Spleen (tissue), 11 donors: ENCODE results near the gene SMIM1. TPM values are rescaled to one million over a fixed set of nuclear protein-coding genes. Genes with fewer than 3 reads are reported as not detected.

Source experiments
- DNase-seq: peaks from one replicate; pipeline ENCODE4 v3.0.0-alpha.2; 2020
- H3K27ac ChIP-seq, 8 donors: fragments of 200-600 bp; sonication (generic) in 7 of 8; 1 replicate in 4 of 8; 2 replicates in 4 of 8; pipeline versions ENCODE4 v1.5.0 to v1.8.0; 2016 to 2021; ENCODE audit warnings: inconsistent platforms in 4 of 8, mild to moderate bottlenecking in 4 of 8, moderate library complexity in 1 of 8
- H3K27me3 ChIP-seq, 7 donors: fragments of 200-600 bp; sonication (generic) in 6 of 7; replicated peaks in 1 of 7; 1 replicate in 4 of 7; 2 replicates in 3 of 7; pipeline versions ENCODE4 v1.5.0 to v1.8.0; 2016 to 2021; ENCODE audit warnings: inconsistent platforms in 3 of 7, mild to moderate bottlenecking in 1 of 7
- H3K36me3 ChIP-seq, 6 donors: fragments of 200-600 bp; sonication (generic) in 5 of 6; 1 replicate in 4 of 6; 2 replicates in 2 of 6; pipeline versions ENCODE4 v1.5.0 to v1.8.0; 2016 to 2021; ENCODE audit warnings: inconsistent platforms in 2 of 6
- H3K4me1 ChIP-seq, 6 donors: fragments of 200-600 bp; sonication (generic) in 5 of 6; 1 replicate in 3 of 6; 2 replicates in 3 of 6; pipeline versions ENCODE4 v1.5.0 to v1.8.0; 2016 to 2021; ENCODE audit warnings: inconsistent platforms in 3 of 6
- H3K4me3 ChIP-seq, 8 donors: fragments of 200-600 bp; sonication (generic) in 7 of 8; 1 replicate in 4 of 8; 2 replicates in 4 of 8; pipeline versions ENCODE4 v1.5.0 to v1.8.0; 2016 to 2021; ENCODE audit warnings: inconsistent platforms in 4 of 8, mild to moderate bottlenecking in 4 of 8, moderate library complexity in 2 of 8
- H3K9me3 ChIP-seq, 8 donors: fragments of 200-600 bp; sonication (generic) in 7 of 8; 1 replicate in 4 of 8; 2 replicates in 4 of 8; pipeline versions ENCODE4 v1.5.0 to v1.8.0; 2016 to 2021; ENCODE audit warnings: inconsistent platforms in 4 of 8
- CTCF ChIP-seq, 11 experiments: fragments of 200-600 bp in 7 of 11; fragments of 450-650 bp in 4 of 11; sonication (generic) in 4 of 11; IDR thresholded peaks in 8 of 11; conservative IDR thresholded peaks in 3 of 11; 1 replicate in 7 of 11; 2 replicates in 4 of 11; pipeline versions ENCODE4 v1.4.0 to v1.8.0; 2016 to 2021; ENCODE audit warnings: antibody characterized with exemption in 11 of 11, inconsistent platforms in 4 of 11, mild to moderate bottlenecking in 1 of 11
- POLR2A ChIP-seq, 3 donors: fragments of 450-650 bp; IDR thresholded peaks; one replicate each; pipeline ENCODE4 v1.5.1; 2017; ENCODE audit warnings: antibody characterized with exemption in 3 of 3, mild to moderate bottlenecking in 1 of 3
- POLR2AphosphoS5 ChIP-seq, 3 donors: sonication (generic); formaldehyde crosslinking; IDR thresholded peaks; one replicate each; pipeline ENCODE4 v1.5.1; 2017; ENCODE audit warnings: antibody characterized with exemption in 3 of 3
- WGBS, 5 donors: extraction: QIAGEN DNeasy Blood & Tissue Kit in 3 of 5; methylation state at CpG; one replicate each; pipeline versions ENCODE4 v1.1.5 to v1.1.7; 2013 to 2018; 5-methylcytosine and 5-hydroxymethylcytosine counted together
- intact Hi-C: fragments of 100-400 bp; cut with DNase I; formaldehyde crosslinking; loops from one replicate; pipeline ENCODE4 v1.15.0; 2023; ENCODE audit warnings: low total_unique reads
- polyA plus RNA-seq, 3 donors: library from polyadenylated mRNA; stranded (reverse); fragments of 200-250 nt; gene quantifications; one replicate each; pipeline ENCODE4 v1.2.1, GENCODE V29; 2013
- total RNA-seq, 7 donors: library from RNA; depleted of rRNA in 3 of 7; stranded (reverse); fragments of >200 nt in 3 of 7; fragmentation: NEBNext Ultra II Directional in 4 of 7; extraction: Animal tissue kit (Norgen Biotek cat#: 25700) in 4 of 7; gene quantifications; one replicate each; pipeline versions ENCODE4 v1.1.0 to v1.2.1, GENCODE V29; 2016 to 2021
- donor health status: healthy with polysubstance abuse.
- donor health status: DM: no; HTN: no; CAD: no; lungs with moderate emphysema.
- donor health status: DM: no; HTN: no; CAD: no.
- donor health status: Bipolar disorder and iron deficiency.
- donor health status: healthy.
- donor health status: DM: no; HTN: no; CAD: no.
- donor health status: DM: yes; HTN: yes; CAD: no.

SMIM1 gene
- total and polyA plus RNA-seq, 10 donors, result 2.0 to 12.7 (median 4.6) TPM; not detected in 1

DNA sequence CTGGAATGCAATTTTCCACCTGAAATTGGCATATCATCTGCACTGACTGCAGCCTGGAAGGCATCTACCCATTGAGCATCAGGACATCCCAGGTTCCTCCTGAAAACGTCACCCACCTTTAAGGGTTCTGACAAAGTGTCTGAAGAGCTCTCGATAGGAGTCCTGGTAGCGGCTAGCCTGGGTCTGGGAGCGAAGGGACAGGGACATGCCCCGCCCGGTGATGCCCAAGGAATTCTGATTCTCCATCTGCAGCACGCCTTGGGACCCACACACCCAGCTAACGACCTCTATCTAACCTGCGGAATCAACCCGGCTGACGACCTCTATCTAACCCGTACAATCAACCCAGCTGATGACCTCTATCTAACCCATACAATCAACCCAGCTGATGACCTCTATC, 33.6 kb upstream of the SMIM1 start:
- peak; percentile 66 for DNase-seq
- TF ChIP-seq POLR2A (IDR thresholded peaks at IDR 0.05) (no peak), CTCF (IDR thresholded peaks at IDR 0.05 in 8 of 11, conservative IDR thresholded peaks at IDR 0.05 in 3 of 11) (no peak), POLR2AphosphoS5 (IDR thresholded peaks at IDR 0.05) (no peak)
- intact Hi-C loops, result no loop called here
- Histone ChIP-seq H3K4me3 (no peak overlapping the region), H3K36me3 (peaks cover 0 to 99% (median 56%) of the 10 kb centered on the region in 6 donors), H3K27ac (no peak overlapping the region), H3K9me3 (no peaks in the 10 kb centered on the region), H3K4me1 (peaks cover 0 to 13% (median 0%) of the 10 kb centered on the region in 6 donors), H3K27me3 (no peaks in the 10 kb centered on the region)
- 89 to 96% (median 94%) methylated on average over 12 of the region's 12 CpGs for WGBS, 5 donors

DNA sequence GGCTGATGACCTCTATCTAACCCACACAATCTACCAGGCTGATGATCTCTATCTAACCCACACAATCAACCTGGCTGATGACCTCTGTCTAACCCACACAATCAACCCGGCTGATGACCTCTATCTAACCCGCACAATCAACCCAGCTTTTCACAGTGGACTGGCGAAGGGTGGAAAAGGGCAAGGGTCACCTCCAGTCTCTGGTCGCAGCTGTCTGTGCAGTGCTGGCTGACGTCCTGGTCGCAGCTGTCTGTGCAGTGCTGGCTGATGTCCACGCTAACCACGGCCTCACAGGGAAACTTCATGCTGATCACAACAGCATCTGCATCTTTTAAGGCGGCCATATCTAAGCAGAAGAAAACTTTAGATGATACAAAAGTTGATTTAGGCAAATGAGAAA, 32.5 kb upstream of the SMIM1 start:
- no peak overlapping the region for H3K27ac ChIP-seq

GRCh38 chr1:3740752-3741151, 31.8 kb upstream of the SMIM1 start:
- TF ChIP-seq CTCF (IDR thresholded peaks at IDR 0.05 in 8 of 11, conservative IDR thresholded peaks at IDR 0.05 in 3 of 11), result no peak
- TF ChIP-seq POLR2AphosphoS5 (IDR thresholded peaks at IDR 0.05), result no peak
- TF ChIP-seq POLR2A (IDR thresholded peaks at IDR 0.05), result no peak
- no peaks in the 10 kb centered on the region for H3K27me3 ChIP-seq
- peaks cover 0 to 91% (median 50%) of the 10 kb centered on the region in 6 donors for H3K36me3 ChIP-seq
- intact Hi-C loops, result no loop called here
- H3K9me3 ChIP-seq, result no peaks in the 10 kb centered on the region
- no peak overlapping the region for H3K4me3 ChIP-seq
- WGBS, 5 donors, result 85 to 97% (median 93%) methylated on average over 11 to 13 of the region's 13 CpGs
- no peak overlapping the region for H3K27ac ChIP-seq
- H3K4me1 ChIP-seq, result peaks cover 0 to 31% (median 9%) of the 10 kb centered on the region in 6 donors
- peak; percentile 63 for DNase-seq

More for the DNA sequence above, 32.5 kb upstream of the SMIM1 start:
- WGBS, 5 donors, result 88 to 94% (median 91%) methylated on average over 9 of the region's 9 CpGs
- no peaks in the 10 kb centered on the region for H3K9me3 ChIP-seq
- TF ChIP-seq CTCF (IDR thresholded peaks at IDR 0.05 in 8 of 11, conservative IDR thresholded peaks at IDR 0.05 in 3 of 11) (no peak), POLR2AphosphoS5 (IDR thresholded peaks at IDR 0.05) (no peak), POLR2A (IDR thresholded peaks at IDR 0.05) (no peak)
- H3K27me3 ChIP-seq, result no peaks in the 10 kb centered on the region
- intact Hi-C loops, result no loop called here
- DNase-seq, result no peak
- peaks cover 0 to 98% (median 55%) of the 10 kb centered on the region in 6 donors for H3K36me3 ChIP-seq
- no peak overlapping the region for H3K4me3 ChIP-seq
- H3K4me1 ChIP-seq, result peaks cover 0 to 24% (median 4%) of the 10 kb centered on the region in 6 donors

- H3K4me3 ChIP-seq, result no peak overlapping the region
- DNase-seq, result peak; percentile 70
- H3K9me3 ChIP-seq, result no peaks in the 10 kb centered on the region
- TF ChIP-seq POLR2A (IDR thresholded peaks at IDR 0.05), result no peak
- no peak for TF ChIP-seq POLR2AphosphoS5 (IDR thresholded peaks at IDR 0.05)
- peaks cover 0 to 41% (median 19%) of the 10 kb centered on the region in 6 donors for H3K4me1 ChIP-seq
- no peak overlapping the region for H3K27ac ChIP-seq
- intact Hi-C loops, result no loop called here
- WGBS, 5 donors, result 90 to 97% (median 94%) methylated on average over 22 of the region's 22 CpGs
- H3K27me3 ChIP-seq, result no peaks in the 10 kb centered on the region
- H3K36me3 ChIP-seq, result peaks cover 0 to 81% (median 40%) of the 10 kb centered on the region in 6 donors
These were observed 30.7 kb upstream of the SMIM1 start for GRCh38 chr1:3741566-3742438.
